Neural cell (in vitro differentiated cells): ENCODE measurements around the gene FAM111A. TPM values are rescaled to one million over a fixed set of nuclear protein-coding genes. Genes with fewer than 3 reads are reported as not detected.
"Not testable (repeated sequence)": the region's sequence is repeated elsewhere in the genome, so short reads cannot be mapped to it uniquely, and the experiment has no call there.

Source experiments
- H2AFZ ChIP-seq: fragments of 200-600, 300-800 bp; sonication (generic), shearing (Covaris generic); 2 replicates; pipeline ENCODE4 v1.6.0; 2014; ENCODE audit warnings: low read depth, mild to moderate bottlenecking, antibody characterized with exemption, low read length, moderate library complexity
- H3F3A ChIP-seq: fragments of 200-600 bp; shearing (Covaris generic); 2 replicates; pipeline ENCODE4 v1.6.1; 2016; ENCODE audit warnings: mild to moderate bottlenecking, moderate library complexity, mixed read lengths, antibody characterized with exemption, low read length; ENCODE audit not compliant: insufficient read depth, poor library complexity, severe bottlenecking
- H3K27ac ChIP-seq: fragments of 200-600, 300-800 bp; sonication (generic), shearing (Covaris generic); 2 replicates; pipeline ENCODE4 v1.5.1; 2014; ENCODE audit warnings: mild to moderate bottlenecking, low read length, moderate library complexity
- H3K27me3 ChIP-seq: fragments of 300-800, 200-600 bp; sonication (generic), shearing (Covaris generic); 2 replicates; pipeline ENCODE4 v1.6.0; 2014; ENCODE audit warnings: mild to moderate bottlenecking, low read depth, low read length, moderate library complexity; ENCODE audit not compliant: insufficient read depth
- H3K36me3 ChIP-seq: fragments of 300-800, 200-600 bp; sonication (generic), shearing (Covaris generic); 2 replicates; pipeline ENCODE4 v1.5.1; 2014; ENCODE audit warnings: mild to moderate bottlenecking, antibody characterized with exemption, low read length, moderate library complexity; ENCODE audit not compliant: insufficient read depth
- H3K4me2 ChIP-seq: fragments of 300-800, 200-600 bp; sonication (generic), shearing (Covaris generic); 2 replicates; pipeline ENCODE4 v1.6.0; 2014; ENCODE audit warnings: mild to moderate bottlenecking, low read length
- H3K4me3 ChIP-seq: fragments of 300-800, 200-600 bp; sonication (generic), shearing (Covaris generic); 2 replicates; pipeline ENCODE4 v1.5.1; 2014; ENCODE audit warnings: mild to moderate bottlenecking, low read length, moderate library complexity
- H3K79me2 ChIP-seq: fragments of 200-600 bp; shearing (Covaris generic); replicated peaks from 2 replicates; pipeline ENCODE4 v1.6.0; 2014; ENCODE audit warnings: mild to moderate bottlenecking, low read length, moderate library complexity; ENCODE audit not compliant: insufficient read depth
- H3K9ac ChIP-seq: fragments of 300-800, 200-600 bp; sonication (generic), shearing (Covaris generic); 2 replicates; pipeline ENCODE4 v1.6.1; 2016; ENCODE audit warnings: mild to moderate bottlenecking, low read length, mixed read lengths
- H3K9me2 ChIP-seq: fragments of 200-600 bp; shearing (Covaris generic); 2 replicates; pipeline ENCODE4 v1.6.1; 2016; ENCODE audit warnings: mild to moderate bottlenecking, low read length, mixed read lengths; ENCODE audit not compliant: insufficient read depth
- H3K9me3 ChIP-seq: fragments of 200-600, 300-800 bp; sonication (generic), shearing (Covaris generic); 2 replicates; pipeline ENCODE4 v1.6.1; 2016; ENCODE audit warnings: mild to moderate bottlenecking, mixed run types, low read length, moderate library complexity, mixed read lengths
- H4K20me1 ChIP-seq: fragments of 200-600 bp; shearing (Covaris generic); 2 replicates; pipeline ENCODE4 v1.6.1; 2016; ENCODE audit warnings: mild to moderate bottlenecking, mixed run types; ENCODE audit not compliant: insufficient read depth
- CTCF ChIP-seq: fragments of 450-650 bp; IDR thresholded peaks from 2 replicates; pipeline ENCODE4 v1.5.1; 2014; ENCODE audit warnings: antibody characterized with exemption, mild to moderate bottlenecking, moderate library complexity; ENCODE audit not compliant: poor library complexity, severe bottlenecking
- EP300 ChIP-seq: fragments of 450-650 bp; conservative IDR thresholded peaks from 2 replicates; pipeline ENCODE4 v1.6.1; 2014; ENCODE audit warnings: antibody characterized with exemption, mild to moderate bottlenecking, moderate library complexity; ENCODE audit not compliant: poor library complexity, severe bottlenecking
- EZH2 ChIP-seq: fragments of 200-600, 300-800 bp; shearing (Covaris generic), sonication (generic); IDR thresholded peaks from 2 replicates; pipeline ENCODE4 v1.6.1; 2014; ENCODE audit warnings: antibody characterized with exemption, low read length, borderline replicate concordance, mild to moderate bottlenecking; ENCODE audit not compliant: insufficient read depth, poor library complexity, severe bottlenecking
- MXI1 ChIP-seq: fragments of 450-650 bp; conservative IDR thresholded peaks from 2 replicates; pipeline ENCODE4 v1.6.1; 2014; ENCODE audit warnings: antibody characterized with exemption, mild to moderate bottlenecking; ENCODE audit not compliant: poor library complexity, severe bottlenecking
- RAD21 ChIP-seq: fragments of 450-650 bp; conservative IDR thresholded peaks from 2 replicates; pipeline ENCODE4 v1.6.1; 2014; ENCODE audit warnings: antibody characterized with exemption, mild to moderate bottlenecking, moderate library complexity
- REST ChIP-seq: IDR thresholded peaks from 2 replicates; pipeline ENCODE4 v1.6.1; 2012; ENCODE audit warnings: borderline replicate concordance
- SMC3 ChIP-seq: fragments of 450-650 bp; conservative IDR thresholded peaks from 2 replicates; pipeline ENCODE4 v1.6.1; 2014; ENCODE audit warnings: antibody characterized with exemption, mild to moderate bottlenecking, moderate library complexity; ENCODE audit not compliant: poor library complexity
- polyA plus RNA-seq: library from polyadenylated mRNA; depleted of rRNA; stranded (reverse); fragments of >200 nt; gene quantifications from 2 replicates; pipeline ENCODE4 v1.2.3, GENCODE V29; 2014

Gene FAM111A
- polyA plus RNA-seq, 1 donor from 2014 or later, result 0.88 TPM

- no peak for TF ChIP-seq SMC3
- TF ChIP-seq REST, result no peak
- no peak for TF ChIP-seq EP300
- TF ChIP-seq MXI1, result no peak
- no peak for TF ChIP-seq EZH2
- Histone ChIP-seq H3K27ac (no peak overlapping the region), H3K36me3 (no peaks in the 10 kb centered on the region), H3K79me2 (no peaks in the 10 kb centered on the region), H3K27me3 (no peaks in the 10 kb centered on the region), H3F3A (no peaks in the 10 kb centered on the region), H4K20me1 (no peaks in the 10 kb centered on the region), H3K9me2 (no peaks in the 10 kb centered on the region), H3K9me3 (peaks cover 7% of the 10 kb centered on the region), H2AFZ (no peak overlapping the region), H3K9ac (no peak overlapping the region), H3K4me3 (no peak overlapping the region), H3K4me2 (no peak overlapping the region)
These were observed 22.8 kb upstream of the FAM111A start for GRCh38 chr11:59119826-59120225.

GRCh38 chr11:59135648-59136461, 6.8 kb upstream of the FAM111A start:
- H3K79me2 ChIP-seq, result no peaks in the 10 kb centered on the region
- H3K4me3 ChIP-seq, result no peak overlapping the region
- no peak overlapping the region for H3K9ac ChIP-seq
- no peaks in the 10 kb centered on the region for H4K20me1 ChIP-seq
- no peak overlapping the region for H3K27ac ChIP-seq
- H3K36me3 ChIP-seq, result no peaks in the 10 kb centered on the region
- H3K9me2 ChIP-seq, result no peaks in the 10 kb centered on the region
- H3K9me3 ChIP-seq, result no peaks in the 10 kb centered on the region
- no peaks in the 10 kb centered on the region for H3K27me3 ChIP-seq
- H2AFZ ChIP-seq, result no peak overlapping the region
- no peak overlapping the region for H3K4me2 ChIP-seq
- H3F3A ChIP-seq, result no peaks in the 10 kb centered on the region
- TF ChIP-seq RAD21, result peak; percentile 89
- TF ChIP-seq SMC3, result peak; percentile 83
- no peak for TF ChIP-seq EP300
- TF ChIP-seq CTCF, result peak; percentile 94
- peak; percentile 13 for TF ChIP-seq MXI1

- not testable (repeated sequence) for H3K9me2 ChIP-seq, H3K79me2 ChIP-seq, H3K9ac ChIP-seq, H3K36me3 ChIP-seq, H3K4me2 ChIP-seq, H3K9me3 ChIP-seq, H3K27ac ChIP-seq, H3K27me3 ChIP-seq, H2AFZ ChIP-seq, H3F3A ChIP-seq, H4K20me1 ChIP-seq, H3K4me3 ChIP-seq
These were observed 6.1 kb upstream of the FAM111A start for GRCh38 chr11:59136551-59136950.
